Upper lobe of right lung (tissue), 1 donor: ENCODE measurements around the gene PMPCA. TPM values are rescaled to one million over a fixed set of nuclear protein-coding genes. Genes with fewer than 3 reads are reported as not detected.
"Not testable (repeated sequence)": the region's sequence is repeated elsewhere in the genome, so short reads cannot be mapped to it uniquely, and the experiment has no call there.

Source experiments
- ATAC-seq: fragments of 200-7000 bp; cut with Tn5 transposase; one replicate; pipeline ENCODE4 v1.9.1; 2020; ENCODE audit warnings: mild to moderate bottlenecking, moderate library complexity
- DNase-seq: peaks from one replicate; pipeline ENCODE4 v3.0.0-alpha.2; 2020
- H3K27ac ChIP-seq: fragments of 200-600 bp; one replicate; pipeline ENCODE4 v1.8.0; 2022
- H3K27me3 ChIP-seq: fragments of 200-600 bp; one replicate; pipeline ENCODE4 v1.8.0; 2022; ENCODE audit warnings: mild to moderate bottlenecking
- H3K36me3 ChIP-seq: fragments of 200-600 bp; one replicate; pipeline ENCODE4 v1.8.0; 2022
- H3K4me1 ChIP-seq: fragments of 200-600 bp; one replicate; pipeline ENCODE4 v1.8.0; 2022
- H3K4me3 ChIP-seq: fragments of 200-600 bp; one replicate; pipeline ENCODE4 v1.8.0; 2022; ENCODE audit warnings: mild to moderate bottlenecking
- H3K9me3 ChIP-seq: fragments of 200-600 bp; one replicate; pipeline ENCODE4 v1.8.0; 2022
- CTCF ChIP-seq: fragments of 200-600 bp; IDR thresholded peaks from one replicate; pipeline ENCODE4 v1.8.0; 2022; ENCODE audit warnings: antibody characterized with exemption
- intact Hi-C: fragments of 100-400 bp; cut with DNase I; formaldehyde crosslinking; loops from one replicate; pipeline ENCODE4 v1.11.0; 2022
- total RNA-seq: library from RNA; stranded (reverse); fragmentation: NEBNext Ultra II Directional; extraction: Animal tissue kit (Norgen Biotek cat#: 25700); gene quantifications from one replicate; pipeline ENCODE4 v1.2.1, GENCODE V29; 2021
- donor health status: DM: no; HTN: yes; CAD: no; lungs with severe emphysema.

PMPCA gene
- total RNA-seq, 1 donor from 2014 or later, result 41.9 TPM

- ATAC-seq, result no peak
- Histone ChIP-seq H3K27ac (no peak overlapping the region), H3K36me3 (peaks cover 65% of the 10 kb centered on the region), H3K4me1 (no peaks in the 10 kb centered on the region), H3K27me3 (no peaks in the 10 kb centered on the region), H3K4me3 (no peak overlapping the region), H3K9me3 (no peaks in the 10 kb centered on the region)
- intact Hi-C loops, result no loop called here
- no peak for TF ChIP-seq CTCF
- no peak for DNase-seq
Measured at GRCh38 chr9:136423432-136424146, 13.1 kb downstream of the PMPCA start.

GRCh38 chr9:136424750-136425362 is 14.4 kb downstream of the PMPCA start:
- DNase-seq (no peak), ATAC-seq (no peak)
- H3K9me3 ChIP-seq, result no peaks in the 10 kb centered on the region

GRCh38 chr9:136425367-136425766 is 14.9 kb downstream of the PMPCA start:
- intact Hi-C loops, DNase-seq, H3K4me3 ChIP-seq, H3K27me3 ChIP-seq, H3K27ac ChIP-seq, H3K9me3 ChIP-seq, H3K4me1 ChIP-seq: not testable (repeated sequence)
- H3K36me3 ChIP-seq, result peaks cover 62% of the 10 kb centered on the region
- peak; percentile 8 for ATAC-seq

More at GRCh38 chr9:136424750-136425362, 14.4 kb downstream of the PMPCA start:
- no peak overlapping the region for H3K27ac ChIP-seq
- TF ChIP-seq CTCF, result no peak
- intact Hi-C loops, result no loop called here
- H3K36me3 ChIP-seq, result peaks cover 62% of the 10 kb centered on the region
- no peak overlapping the region for H3K4me3 ChIP-seq
- no peaks in the 10 kb centered on the region for H3K27me3 ChIP-seq
- H3K4me1 ChIP-seq, result no peaks in the 10 kb centered on the region

DNA sequence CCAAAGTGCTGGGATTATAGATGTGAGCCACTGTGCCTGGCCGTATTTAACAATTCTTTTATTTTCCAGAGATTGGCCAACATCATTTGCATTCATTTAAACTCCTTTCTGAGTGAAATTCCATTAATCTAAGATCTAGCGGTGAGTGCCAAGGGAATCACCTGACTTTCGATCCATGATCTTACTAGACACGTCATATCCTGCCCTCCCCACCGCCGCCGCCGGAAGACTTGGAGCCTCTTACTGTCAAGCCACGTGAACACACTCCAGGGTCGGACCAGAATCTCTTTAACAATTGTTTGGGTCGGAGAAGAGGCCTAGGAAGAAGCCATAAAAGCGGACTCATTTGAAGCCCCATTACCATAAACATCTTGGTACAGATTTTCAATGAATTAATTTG is 16.3 kb downstream of the PMPCA start:
- intact Hi-C loops, result no loop called here
- Histone ChIP-seq H3K4me1 (no peaks in the 10 kb centered on the region), H3K4me3 (no peak overlapping the region), H3K9me3 (no peaks in the 10 kb centered on the region), H3K36me3 (peaks cover 53% of the 10 kb centered on the region), H3K27ac (no peak overlapping the region), H3K27me3 (no peaks in the 10 kb centered on the region)
- ATAC-seq, result no peak
- no peak for DNase-seq
- TF ChIP-seq CTCF, result no peak

DNA sequence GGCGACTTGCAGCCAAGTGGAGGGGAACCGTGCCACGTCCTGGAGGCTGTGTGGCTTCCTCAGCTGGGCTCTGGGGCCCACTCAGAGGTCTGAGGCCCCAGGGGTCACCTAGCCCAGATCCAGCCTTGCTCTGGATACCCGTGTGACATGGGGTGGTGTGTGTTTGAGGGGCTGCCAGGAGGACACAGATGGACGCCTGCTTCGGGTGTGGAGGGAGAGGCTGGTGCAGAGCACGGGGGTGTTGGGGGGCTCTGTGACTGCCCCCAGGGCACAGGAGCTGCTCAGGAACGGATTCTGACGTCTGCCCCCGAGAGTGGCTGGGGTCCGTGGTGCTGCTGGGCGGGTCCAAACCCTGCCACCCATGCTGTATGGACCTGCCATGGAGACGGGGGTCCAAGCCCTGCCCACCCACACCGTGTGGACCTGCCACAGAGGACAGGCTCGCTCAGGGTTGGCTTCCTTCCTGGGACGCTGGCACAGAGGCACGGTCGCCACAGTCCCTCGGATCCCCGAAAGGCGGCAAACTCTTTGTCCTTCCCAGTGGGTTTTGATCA is 18.7 kb downstream of the PMPCA start:
- no peak for DNase-seq
- intact Hi-C loops, result no loop called here
- H3K9me3 ChIP-seq, result no peaks in the 10 kb centered on the region
- no peaks in the 10 kb centered on the region for H3K27me3 ChIP-seq
- no peak for TF ChIP-seq CTCF
- no peak overlapping the region for H3K4me3 ChIP-seq
- no peak overlapping the region for H3K27ac ChIP-seq
- no peak for ATAC-seq
- H3K4me1 ChIP-seq, result no peaks in the 10 kb centered on the region
- H3K36me3 ChIP-seq, result peaks cover 39% of the 10 kb centered on the region
